HEK293 (cell line): ENCODE measurements around the gene PCSK2.

Experiments used
- TF ChIP-seq, protein P1 (sequence below): fragments of 450-650 bp; formaldehyde crosslinking; IDR thresholded peaks from 2 replicates; pipeline ENCODE4 v1.5.1; 2016; ENCODE audit warnings: missing biosample characterization, missing genetic modification characterization
- TF ChIP-seq, protein P2 (sequence below): fragments of 450-650 bp; formaldehyde crosslinking; IDR thresholded peaks from 2 replicates; pipeline ENCODE4 v1.5.1; 2016; ENCODE audit warnings: missing biosample characterization, missing genetic modification characterization

DNA sequence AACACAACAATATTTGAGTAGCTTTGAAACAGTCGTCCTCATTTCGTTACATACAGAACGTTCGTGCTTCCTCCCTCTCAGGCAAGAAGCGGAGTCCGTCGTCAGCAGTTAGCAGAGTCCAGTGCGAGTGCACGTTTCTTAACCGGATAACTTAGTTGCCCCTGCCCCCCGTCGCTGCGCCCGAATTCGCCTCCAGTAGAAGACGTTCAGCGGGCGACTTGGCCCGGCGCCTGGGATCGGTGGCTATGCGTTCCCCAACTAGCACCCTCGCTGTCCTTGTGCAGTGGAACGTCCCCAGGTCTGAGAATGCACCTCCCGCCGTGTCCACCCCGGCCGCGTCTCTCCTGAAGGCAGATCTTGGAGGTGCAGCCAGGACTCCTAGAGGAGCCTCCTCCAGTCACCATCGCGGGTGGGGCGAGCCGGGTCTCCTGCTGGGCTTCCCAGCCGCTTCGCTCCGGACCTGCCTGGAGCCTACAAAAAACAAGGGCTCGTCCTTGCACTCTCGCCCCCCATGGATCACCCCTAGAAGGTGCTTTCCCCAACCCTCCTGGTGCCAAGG lies 910 bp upstream of the PCSK2 start:
- TF ChIP-seq, protein P1, sequence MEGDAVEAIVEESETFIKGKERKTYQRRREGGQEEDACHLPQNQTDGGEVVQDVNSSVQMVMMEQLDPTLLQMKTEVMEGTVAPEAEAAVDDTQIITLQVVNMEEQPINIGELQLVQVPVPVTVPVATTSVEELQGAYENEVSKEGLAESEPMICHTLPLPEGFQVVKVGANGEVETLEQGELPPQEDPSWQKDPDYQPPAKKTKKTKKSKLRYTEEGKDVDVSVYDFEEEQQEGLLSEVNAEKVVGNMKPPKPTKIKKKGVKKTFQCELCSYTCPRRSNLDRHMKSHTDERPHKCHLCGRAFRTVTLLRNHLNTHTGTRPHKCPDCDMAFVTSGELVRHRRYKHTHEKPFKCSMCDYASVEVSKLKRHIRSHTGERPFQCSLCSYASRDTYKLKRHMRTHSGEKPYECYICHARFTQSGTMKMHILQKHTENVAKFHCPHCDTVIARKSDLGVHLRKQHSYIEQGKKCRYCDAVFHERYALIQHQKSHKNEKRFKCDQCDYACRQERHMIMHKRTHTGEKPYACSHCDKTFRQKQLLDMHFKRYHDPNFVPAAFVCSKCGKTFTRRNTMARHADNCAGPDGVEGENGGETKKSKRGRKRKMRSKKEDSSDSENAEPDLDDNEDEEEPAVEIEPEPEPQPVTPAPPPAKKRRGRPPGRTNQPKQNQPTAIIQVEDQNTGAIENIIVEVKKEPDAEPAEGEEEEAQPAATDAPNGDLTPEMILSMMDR (tag by site-specific recombination), result no peak
- TF ChIP-seq, protein P2, sequence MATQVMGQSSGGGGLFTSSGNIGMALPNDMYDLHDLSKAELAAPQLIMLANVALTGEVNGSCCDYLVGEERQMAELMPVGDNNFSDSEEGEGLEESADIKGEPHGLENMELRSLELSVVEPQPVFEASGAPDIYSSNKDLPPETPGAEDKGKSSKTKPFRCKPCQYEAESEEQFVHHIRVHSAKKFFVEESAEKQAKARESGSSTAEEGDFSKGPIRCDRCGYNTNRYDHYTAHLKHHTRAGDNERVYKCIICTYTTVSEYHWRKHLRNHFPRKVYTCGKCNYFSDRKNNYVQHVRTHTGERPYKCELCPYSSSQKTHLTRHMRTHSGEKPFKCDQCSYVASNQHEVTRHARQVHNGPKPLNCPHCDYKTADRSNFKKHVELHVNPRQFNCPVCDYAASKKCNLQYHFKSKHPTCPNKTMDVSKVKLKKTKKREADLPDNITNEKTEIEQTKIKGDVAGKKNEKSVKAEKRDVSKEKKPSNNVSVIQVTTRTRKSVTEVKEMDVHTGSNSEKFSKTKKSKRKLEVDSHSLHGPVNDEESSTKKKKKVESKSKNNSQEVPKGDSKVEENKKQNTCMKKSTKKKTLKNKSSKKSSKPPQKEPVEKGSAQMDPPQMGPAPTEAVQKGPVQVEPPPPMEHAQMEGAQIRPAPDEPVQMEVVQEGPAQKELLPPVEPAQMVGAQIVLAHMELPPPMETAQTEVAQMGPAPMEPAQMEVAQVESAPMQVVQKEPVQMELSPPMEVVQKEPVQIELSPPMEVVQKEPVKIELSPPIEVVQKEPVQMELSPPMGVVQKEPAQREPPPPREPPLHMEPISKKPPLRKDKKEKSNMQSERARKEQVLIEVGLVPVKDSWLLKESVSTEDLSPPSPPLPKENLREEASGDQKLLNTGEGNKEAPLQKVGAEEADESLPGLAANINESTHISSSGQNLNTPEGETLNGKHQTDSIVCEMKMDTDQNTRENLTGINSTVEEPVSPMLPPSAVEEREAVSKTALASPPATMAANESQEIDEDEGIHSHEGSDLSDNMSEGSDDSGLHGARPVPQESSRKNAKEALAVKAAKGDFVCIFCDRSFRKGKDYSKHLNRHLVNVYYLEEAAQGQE (tag by site-specific recombination), result no peak
